B cell (primary cell): ENCODE data around the gene KCNMB2.

Source experiments
- EZH2 ChIP-seq: IDR thresholded peaks from 2 replicates; pipeline ENCODE4 v1.6.1; 2012; ENCODE audit warnings: borderline replicate concordance, low read depth, mild to moderate bottlenecking, moderate library complexity, low read length; ENCODE audit not compliant: insufficient read depth, poor library complexity, severe bottlenecking
- TF ChIP-seq, protein P1 (sequence below): fragments of 200-600 bp; IDR thresholded peaks from one replicate; pipeline ENCODE4 v1.8.0; 2022; ENCODE audit warnings: antibody characterized with exemption, mild to moderate bottlenecking

DNA sequence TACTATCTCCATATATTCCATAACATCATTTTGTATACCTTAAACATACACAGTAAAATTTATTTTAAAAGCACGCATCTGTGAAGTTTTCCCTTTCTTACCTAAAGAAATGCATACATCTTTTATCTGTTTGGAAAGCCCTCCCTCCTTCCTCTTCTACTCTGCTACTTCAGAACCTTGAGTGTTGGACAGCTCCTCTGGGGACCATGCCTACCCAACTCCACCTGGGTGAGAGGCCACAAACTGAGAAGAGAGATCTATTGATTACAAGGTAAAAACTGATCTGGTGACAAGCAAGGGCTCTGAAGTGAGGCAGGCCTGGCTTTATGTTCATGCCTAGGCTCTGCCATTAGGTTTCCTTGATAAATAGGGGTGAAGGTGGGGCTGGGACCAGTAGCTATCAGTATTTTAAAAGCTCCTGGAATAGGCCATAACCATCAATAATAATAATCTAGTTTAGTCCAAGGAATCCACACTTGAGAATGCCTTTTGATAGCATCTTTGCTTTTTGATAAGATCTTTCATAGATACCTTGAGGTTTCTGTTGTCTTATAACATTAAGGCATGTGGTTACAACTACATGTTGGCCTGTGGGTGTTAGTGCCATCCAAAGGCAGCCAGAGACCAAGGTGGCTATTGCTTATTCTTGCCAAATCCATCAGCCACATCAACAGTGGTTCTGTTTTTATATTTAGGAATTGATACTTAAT, 148.8 kb downstream of the KCNMB2 start:
- TF ChIP-seq, protein P1, sequence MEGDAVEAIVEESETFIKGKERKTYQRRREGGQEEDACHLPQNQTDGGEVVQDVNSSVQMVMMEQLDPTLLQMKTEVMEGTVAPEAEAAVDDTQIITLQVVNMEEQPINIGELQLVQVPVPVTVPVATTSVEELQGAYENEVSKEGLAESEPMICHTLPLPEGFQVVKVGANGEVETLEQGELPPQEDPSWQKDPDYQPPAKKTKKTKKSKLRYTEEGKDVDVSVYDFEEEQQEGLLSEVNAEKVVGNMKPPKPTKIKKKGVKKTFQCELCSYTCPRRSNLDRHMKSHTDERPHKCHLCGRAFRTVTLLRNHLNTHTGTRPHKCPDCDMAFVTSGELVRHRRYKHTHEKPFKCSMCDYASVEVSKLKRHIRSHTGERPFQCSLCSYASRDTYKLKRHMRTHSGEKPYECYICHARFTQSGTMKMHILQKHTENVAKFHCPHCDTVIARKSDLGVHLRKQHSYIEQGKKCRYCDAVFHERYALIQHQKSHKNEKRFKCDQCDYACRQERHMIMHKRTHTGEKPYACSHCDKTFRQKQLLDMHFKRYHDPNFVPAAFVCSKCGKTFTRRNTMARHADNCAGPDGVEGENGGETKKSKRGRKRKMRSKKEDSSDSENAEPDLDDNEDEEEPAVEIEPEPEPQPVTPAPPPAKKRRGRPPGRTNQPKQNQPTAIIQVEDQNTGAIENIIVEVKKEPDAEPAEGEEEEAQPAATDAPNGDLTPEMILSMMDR: no peak
- no peak for TF ChIP-seq EZH2
